Coronary artery (tissue), 2 donors: ENCODE data around the gene FOCAD.

Experiments used
- DNase-seq: peaks from one replicate; pipeline ENCODE4 v3.0.0-alpha.2; 2017; ENCODE audit warnings: low spot score
- H3K27ac ChIP-seq, 2 donors: fragments of 200-600 bp; sonication (generic); one replicate each; pipeline ENCODE4 v1.5.1; 2016 to 2019
- H3K4me3 ChIP-seq: fragments of 200-600 bp; sonication (generic); 2 replicates; pipeline ENCODE4 v1.5.1; 2016; ENCODE audit warnings: mild to moderate bottlenecking, moderate library complexity
- TF ChIP-seq, protein P1 (sequence below): fragments of 200-600 bp; sonication (generic); IDR thresholded peaks from one replicate; pipeline ENCODE4 v1.5.1; 2019; ENCODE audit warnings: antibody characterized with exemption

Gene FOCAD

DNA sequence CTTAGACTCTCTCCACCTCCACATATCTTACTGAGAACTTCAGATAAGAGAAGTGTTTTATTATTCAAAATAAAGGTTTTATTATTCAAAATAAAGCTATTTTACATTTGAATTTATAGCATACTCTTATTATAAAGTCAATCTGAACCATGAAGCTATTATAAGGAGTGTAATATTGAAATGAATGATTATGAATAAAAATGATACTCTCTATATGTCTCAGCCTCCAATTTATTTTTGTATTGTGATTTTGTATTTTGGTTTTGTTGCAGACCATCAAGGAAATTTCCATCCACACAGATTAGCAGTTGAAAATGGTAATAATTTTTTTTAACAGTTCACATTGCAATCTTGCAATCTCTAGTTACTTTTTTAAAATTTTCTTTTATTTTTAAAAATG is 10.2 kb downstream of the FOCAD start:
- TF ChIP-seq, protein P1, sequence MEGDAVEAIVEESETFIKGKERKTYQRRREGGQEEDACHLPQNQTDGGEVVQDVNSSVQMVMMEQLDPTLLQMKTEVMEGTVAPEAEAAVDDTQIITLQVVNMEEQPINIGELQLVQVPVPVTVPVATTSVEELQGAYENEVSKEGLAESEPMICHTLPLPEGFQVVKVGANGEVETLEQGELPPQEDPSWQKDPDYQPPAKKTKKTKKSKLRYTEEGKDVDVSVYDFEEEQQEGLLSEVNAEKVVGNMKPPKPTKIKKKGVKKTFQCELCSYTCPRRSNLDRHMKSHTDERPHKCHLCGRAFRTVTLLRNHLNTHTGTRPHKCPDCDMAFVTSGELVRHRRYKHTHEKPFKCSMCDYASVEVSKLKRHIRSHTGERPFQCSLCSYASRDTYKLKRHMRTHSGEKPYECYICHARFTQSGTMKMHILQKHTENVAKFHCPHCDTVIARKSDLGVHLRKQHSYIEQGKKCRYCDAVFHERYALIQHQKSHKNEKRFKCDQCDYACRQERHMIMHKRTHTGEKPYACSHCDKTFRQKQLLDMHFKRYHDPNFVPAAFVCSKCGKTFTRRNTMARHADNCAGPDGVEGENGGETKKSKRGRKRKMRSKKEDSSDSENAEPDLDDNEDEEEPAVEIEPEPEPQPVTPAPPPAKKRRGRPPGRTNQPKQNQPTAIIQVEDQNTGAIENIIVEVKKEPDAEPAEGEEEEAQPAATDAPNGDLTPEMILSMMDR: no peak

DNA sequence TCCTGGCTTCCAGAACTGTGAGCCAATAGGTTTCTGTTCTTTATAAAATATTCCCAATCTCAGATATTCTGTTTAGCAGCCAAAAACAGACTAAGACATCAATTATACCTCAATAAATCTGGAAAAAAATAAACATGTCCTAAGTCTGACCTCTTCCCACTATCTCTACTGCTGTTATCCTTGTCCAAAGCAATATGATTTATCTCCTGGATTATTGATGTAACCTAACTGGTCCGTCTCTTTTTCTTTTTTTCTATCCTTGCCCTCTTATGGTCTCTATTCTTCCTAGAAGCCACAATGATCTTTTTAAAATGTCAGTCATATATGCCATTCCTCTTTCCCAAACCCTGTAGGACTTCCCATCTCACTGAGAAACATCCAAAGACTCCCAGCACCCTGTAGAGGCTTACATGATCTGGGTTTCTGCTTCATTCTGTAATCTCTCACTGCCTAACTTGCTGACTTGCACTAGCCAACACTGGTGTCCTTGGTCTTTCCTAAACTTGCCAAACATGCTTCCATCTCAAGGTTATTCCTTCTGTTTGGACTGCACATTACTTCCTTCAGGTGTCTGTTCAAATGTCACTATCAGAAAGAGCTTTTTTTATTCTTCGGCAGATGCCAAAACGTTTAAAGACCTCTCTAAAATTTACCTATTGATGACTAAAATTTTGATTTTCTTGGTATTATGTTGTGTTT is 13.1 kb downstream of the FOCAD start:
- no peak for DNase-seq
- Histone ChIP-seq H3K4me3 (no peak overlapping the region), H3K27ac (no peak overlapping the region)
- TF ChIP-seq, protein P1: no peak

More for the DNA sequence above, 10.2 kb downstream of the FOCAD start:
- H3K4me3 ChIP-seq: no peak overlapping the region
- H3K27ac ChIP-seq: no peak overlapping the region
- no peak for DNase-seq

GRCh38 chr9:20698782-20699181 is 14.7 kb downstream of the FOCAD start:
- Histone ChIP-seq H3K27ac (no peak overlapping the region), H3K4me3 (no peak overlapping the region)
- TF ChIP-seq, protein P1: no peak
- no peak for DNase-seq

DNA sequence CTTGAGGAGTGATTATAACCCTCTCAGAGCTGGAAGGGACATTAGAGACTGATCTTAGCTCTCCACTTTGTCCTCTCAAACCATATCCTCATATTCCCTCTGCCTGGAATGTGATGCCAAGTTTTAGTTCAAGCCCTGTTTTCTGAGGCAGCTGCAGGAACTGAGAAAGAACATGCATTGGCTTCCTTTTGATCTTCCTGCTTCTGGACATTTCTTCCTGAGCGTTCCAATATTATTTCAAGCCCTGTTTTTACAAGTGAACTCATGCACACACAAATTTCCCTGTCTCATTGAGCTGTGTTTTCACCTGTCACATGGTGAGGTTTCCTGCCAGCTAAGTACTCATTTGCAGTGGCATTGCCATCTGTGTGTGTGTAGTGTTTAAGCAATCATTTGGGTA is 17.0 kb downstream of the FOCAD start:
- Histone ChIP-seq H3K4me3 (no peak overlapping the region), H3K27ac (no peak overlapping the region)
- TF ChIP-seq, protein P1: no peak
- no peak for DNase-seq

DNA sequence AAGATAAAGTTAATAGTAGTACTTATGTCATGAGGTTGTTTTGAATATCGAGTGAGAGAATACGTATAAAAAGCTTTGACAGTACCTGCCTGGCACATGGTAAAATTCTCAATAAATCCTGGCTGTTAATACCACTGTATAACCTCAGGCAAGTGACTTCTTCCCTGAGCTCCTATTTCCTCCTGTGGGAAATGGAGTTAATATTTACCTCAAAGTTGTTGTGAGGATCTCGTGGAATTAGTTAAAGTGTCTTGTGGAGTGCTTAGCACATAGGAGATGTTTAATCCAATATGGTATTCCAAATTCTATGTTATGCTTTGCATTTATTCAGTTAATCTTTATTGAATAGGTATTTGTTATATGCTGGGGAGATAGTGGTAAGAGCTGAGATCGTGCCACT is 18.5 kb downstream of the FOCAD start:
- no peak for DNase-seq
- H3K4me3 ChIP-seq: no peak overlapping the region
- TF ChIP-seq, protein P1: no peak
- H3K27ac ChIP-seq: no peak overlapping the region

- TF ChIP-seq, protein P1: no peak
- Histone ChIP-seq H3K4me3 (no peak overlapping the region), H3K27ac (no peak overlapping the region)
- no peak for DNase-seq
These were observed 19.1 kb downstream of the FOCAD start for GRCh38 chr9:20703146-20703545.

DNA sequence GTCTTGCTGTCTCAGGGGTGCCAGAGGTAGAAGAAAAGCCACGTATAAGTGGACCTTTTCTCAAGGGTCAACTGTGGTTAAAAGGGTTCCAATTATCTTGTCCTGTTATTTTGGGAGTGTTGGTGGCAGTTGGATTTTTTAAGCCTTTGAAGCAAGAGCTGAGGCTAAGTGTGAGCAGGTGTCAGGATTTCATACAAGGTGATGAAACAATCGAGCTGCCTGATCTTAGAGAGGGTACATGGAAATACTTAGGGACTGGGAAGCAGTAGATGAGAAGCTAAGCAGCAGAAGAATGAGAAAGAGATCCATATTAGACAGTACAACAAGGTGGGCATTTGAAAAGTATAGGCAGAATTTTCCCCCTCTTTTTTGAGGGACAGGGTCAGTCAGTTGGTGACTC is 23.6 kb downstream of the FOCAD start:
- TF ChIP-seq, protein P1: no peak

More for the DNA sequence above, 23.6 kb downstream of the FOCAD start:
- no peak for DNase-seq
- no peak overlapping the region for H3K4me3 ChIP-seq
- H3K27ac ChIP-seq: no peak overlapping the region
